Fibroblast of lung (primary cell): ENCODE results near the gene SPATS2L. TPM values are rescaled to one million over a fixed set of nuclear protein-coding genes. Genes with fewer than 3 reads are reported as not detected.

Experiments
- DNase-seq, 2 donors: peaks; one replicate each; pipeline versions ENCODE4 v3.0.0 to v3.0.0-alpha.2; 2010; ENCODE audit warnings: low read depth in 2 of 2
- H2AFZ ChIP-seq: 2 replicates; pipeline ENCODE4 v1.5.1; 2012; ENCODE audit warnings: low read length, control low read depth, inconsistent platforms
- H3K27ac ChIP-seq: 2 replicates; pipeline ENCODE4 v1.5.1; 2011; ENCODE audit warnings: low read length, control low read depth; ENCODE audit not compliant: insufficient read depth
- H3K27me3 ChIP-seq: 2 replicates; pipeline ENCODE4 v1.5.1; 2011; ENCODE audit warnings: mild to moderate bottlenecking, low read length; ENCODE audit not compliant: control insufficient read depth, insufficient read depth
- H3K36me3 ChIP-seq: 2 replicates; pipeline ENCODE4 v1.5.1; 2011; ENCODE audit warnings: low read length; ENCODE audit not compliant: control insufficient read depth, insufficient read depth
- H3K4me1 ChIP-seq: 2 replicates; pipeline ENCODE4 v1.5.1; 2011; ENCODE audit warnings: low read length; ENCODE audit not compliant: control insufficient read depth, insufficient read depth; ENCODE audit errors: extremely low read depth
- H3K4me2 ChIP-seq: 2 replicates; pipeline ENCODE4 v1.5.1; 2011; ENCODE audit warnings: low read length, control low read depth; ENCODE audit not compliant: insufficient read depth; ENCODE audit errors: extremely low read depth
- H3K4me3 ChIP-seq, 4 experiments: fragments of 200-600 bp in 1 of 4; sonication (generic) in 1 of 4; replicated peaks in 1 of 4; 2 replicates each; pipeline ENCODE4 v1.5.1; 2011 to 2016; ENCODE audit warnings: low read length in 4 of 4, low read depth in 3 of 4, mild to moderate bottlenecking in 3 of 4, control low read depth in 2 of 4, inconsistent platforms in 1 of 4, mixed read lengths in 1 of 4; ENCODE audit not compliant: insufficient read depth in 1 of 4; ENCODE audit errors: control extremely low read depth in 1 of 4
- H3K79me2 ChIP-seq: 2 replicates; pipeline ENCODE4 v1.5.1; 2012; ENCODE audit warnings: mild to moderate bottlenecking, low read length, inconsistent platforms; ENCODE audit not compliant: control insufficient read depth, insufficient read depth
- H3K9ac ChIP-seq: 2 replicates; pipeline ENCODE4 v1.5.1; 2011; ENCODE audit warnings: mild to moderate bottlenecking, low read length, control low read depth; ENCODE audit not compliant: insufficient read depth
- H3K9me3 ChIP-seq: 2 replicates; pipeline ENCODE4 v1.5.1; 2012; ENCODE audit warnings: low read depth, low read length; ENCODE audit not compliant: control insufficient read depth, insufficient read depth
- H4K20me1 ChIP-seq: 2 replicates; pipeline ENCODE4 v1.5.1; 2011; ENCODE audit warnings: low read length; ENCODE audit not compliant: control insufficient read depth, insufficient read depth; ENCODE audit errors: extremely low read depth
- EZH2 ChIP-seq: IDR thresholded peaks from 2 replicates; pipeline ENCODE4 v1.5.1; 2012; ENCODE audit warnings: low read length, control low read depth, mild to moderate bottlenecking; ENCODE audit errors: missing control alignments
- polyA plus RNA-seq, 2 donors: library from polyadenylated mRNA; depleted of rRNA in 1 of 2; stranded (reverse) in 1 of 2; unstranded in 1 of 2; fragments of >200 nt; gene quantifications; 2 replicates each; pipeline ENCODE4 v1.2.1, GENCODE V29; 2011 to 2012; ENCODE audit warnings: missing spikeins in 1 of 2
- total RNA-seq: library from RNA; depleted of rRNA; stranded (reverse); fragments of >200 nt; gene quantifications from 2 replicates; pipeline ENCODE4 v1.2.1, GENCODE V29; 2014
- TF ChIP-seq, protein P1 (sequence below), 2 donors: IDR thresholded peaks in 1 of 2; conservative IDR thresholded peaks in 1 of 2; 1 replicate in 1 of 2; 2 replicates in 1 of 2; pipeline ENCODE4 v1.5.1; 2011 to 2012; ENCODE audit warnings: low read length in 2 of 2, control low read depth in 1 of 2, inconsistent platforms in 1 of 2, low read depth in 1 of 2, mild to moderate bottlenecking in 1 of 2

The SPATS2L gene
- total and polyA plus RNA-seq, 2 donors (not counting 1 experiment from before 2014, with no cell fraction given), result 73.8 to 291 TPM

DNA sequence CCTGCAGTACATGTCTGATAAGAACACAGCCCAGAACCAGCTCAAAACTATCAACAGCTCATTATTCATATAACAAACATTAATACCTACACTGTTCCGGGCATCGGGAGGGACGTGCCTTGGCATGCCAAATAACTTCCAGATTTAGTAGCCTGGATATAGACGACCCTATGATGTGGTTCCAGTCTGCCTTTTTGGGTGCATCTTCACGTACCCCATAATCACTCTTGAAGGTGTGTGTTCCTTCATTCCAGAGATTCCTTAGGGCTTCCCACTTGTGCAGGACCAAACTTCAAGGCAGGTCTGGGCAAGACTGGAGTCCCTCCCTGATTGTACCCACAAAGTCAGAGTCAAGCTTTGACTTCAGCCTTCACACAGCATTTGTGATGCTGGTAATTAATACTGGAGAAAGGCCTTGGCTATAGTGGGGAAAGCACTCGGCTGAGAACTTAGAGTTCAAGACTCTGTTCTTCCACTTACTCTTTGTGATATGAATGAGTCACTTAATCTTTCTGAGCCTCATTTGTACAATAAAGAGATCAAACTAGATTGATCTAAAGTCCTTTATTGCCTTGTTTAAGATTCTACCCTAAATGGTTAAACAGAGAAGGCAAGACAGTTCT is 27.7 kb upstream of the SPATS2L start:
- TF ChIP-seq EZH2, result no peak
- TF ChIP-seq, protein P1, sequence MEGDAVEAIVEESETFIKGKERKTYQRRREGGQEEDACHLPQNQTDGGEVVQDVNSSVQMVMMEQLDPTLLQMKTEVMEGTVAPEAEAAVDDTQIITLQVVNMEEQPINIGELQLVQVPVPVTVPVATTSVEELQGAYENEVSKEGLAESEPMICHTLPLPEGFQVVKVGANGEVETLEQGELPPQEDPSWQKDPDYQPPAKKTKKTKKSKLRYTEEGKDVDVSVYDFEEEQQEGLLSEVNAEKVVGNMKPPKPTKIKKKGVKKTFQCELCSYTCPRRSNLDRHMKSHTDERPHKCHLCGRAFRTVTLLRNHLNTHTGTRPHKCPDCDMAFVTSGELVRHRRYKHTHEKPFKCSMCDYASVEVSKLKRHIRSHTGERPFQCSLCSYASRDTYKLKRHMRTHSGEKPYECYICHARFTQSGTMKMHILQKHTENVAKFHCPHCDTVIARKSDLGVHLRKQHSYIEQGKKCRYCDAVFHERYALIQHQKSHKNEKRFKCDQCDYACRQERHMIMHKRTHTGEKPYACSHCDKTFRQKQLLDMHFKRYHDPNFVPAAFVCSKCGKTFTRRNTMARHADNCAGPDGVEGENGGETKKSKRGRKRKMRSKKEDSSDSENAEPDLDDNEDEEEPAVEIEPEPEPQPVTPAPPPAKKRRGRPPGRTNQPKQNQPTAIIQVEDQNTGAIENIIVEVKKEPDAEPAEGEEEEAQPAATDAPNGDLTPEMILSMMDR (conservative IDR thresholded peaks at IDR 0.05 in 1 of 2, IDR thresholded peaks at IDR 0.05 in 1 of 2; ENCODE audit: low read depth in 1 of 2, low read length in 2 of 2), result no peak

GRCh38 chr2:200279857-200280256 is 26.6 kb upstream of the SPATS2L start:
- H2AFZ ChIP-seq, result no peak overlapping the region
- TF ChIP-seq EZH2, result no peak
- TF ChIP-seq, protein P1 (conservative IDR thresholded peaks at IDR 0.05 in 1 of 2, IDR thresholded peaks at IDR 0.05 in 1 of 2; ENCODE audit: low read depth in 1 of 2, low read length in 2 of 2), result no peak
- DNase-seq, result peak in 1 of 2 donors; percentile 45
- no peak overlapping the region for H3K27ac ChIP-seq
- H3K79me2 ChIP-seq, result no peaks in the 10 kb centered on the region
- no peaks in the 10 kb centered on the region for H4K20me1 ChIP-seq
- no peaks in the 10 kb centered on the region for H3K36me3 ChIP-seq
- no peaks in the 10 kb centered on the region for H3K27me3 ChIP-seq
- H3K4me1 ChIP-seq, result peaks cover 6% of the 10 kb centered on the region
- H3K4me3 ChIP-seq, result no peak overlapping the region
- H3K4me2 ChIP-seq, result peak overlapping the region; percentile 16
- no peaks in the 10 kb centered on the region for H3K9me3 ChIP-seq
- H3K9ac ChIP-seq, result no peak overlapping the region

More for the DNA sequence above, 27.7 kb upstream of the SPATS2L start:
- Histone ChIP-seq H3K27ac (no peak overlapping the region), H3K27me3 (no peaks in the 10 kb centered on the region), H3K9me3 (no peaks in the 10 kb centered on the region), H3K9ac (no peak overlapping the region), H2AFZ (no peak overlapping the region), H3K4me1 (peaks cover 6% of the 10 kb centered on the region), H3K36me3 (no peaks in the 10 kb centered on the region), H3K4me2 (no peak overlapping the region), H4K20me1 (no peaks in the 10 kb centered on the region), H3K79me2 (no peaks in the 10 kb centered on the region), H3K4me3 (no peak overlapping the region)
- no peak for DNase-seq

- no peak for DNase-seq
- Histone ChIP-seq H3K4me3 (no peak overlapping the region), H3K27me3 (no peaks in the 10 kb centered on the region), H3K36me3 (no peaks in the 10 kb centered on the region), H3K9me3 (no peaks in the 10 kb centered on the region), H4K20me1 (no peaks in the 10 kb centered on the region), H3K79me2 (no peaks in the 10 kb centered on the region), H2AFZ (no peak overlapping the region), H3K27ac (no peak overlapping the region), H3K4me2 (no peak overlapping the region), H3K9ac (no peak overlapping the region), H3K4me1 (peaks cover 3% of the 10 kb centered on the region)
- TF ChIP-seq EZH2, result no peak
- TF ChIP-seq, protein P1 (conservative IDR thresholded peaks at IDR 0.05 in 1 of 2, IDR thresholded peaks at IDR 0.05 in 1 of 2; ENCODE audit: low read depth in 1 of 2, low read length in 2 of 2), result no peak
Observed at GRCh38 chr2:200286578-200286977, 19.9 kb upstream of the SPATS2L start.
